SU-DHL-6 (cell line): ENCODE data around the gene CYB5R4.
"Not testable (repeated sequence)": the region's sequence is repeated elsewhere in the genome, so short reads cannot be mapped to it uniquely, and the experiment has no call there.

Experiments
- EZH2phosphoT487 ChIP-seq: fragments of 200-600 bp; sonication (generic), shearing (Covaris generic); conservative IDR thresholded peaks from 2 replicates; pipeline ENCODE4 v1.6.1; 2018; ENCODE audit warnings: mild to moderate bottlenecking, antibody characterized with exemption, low read length, moderate library complexity, mixed read lengths
- TF ChIP-seq, protein P1 (sequence below): fragments of 200-600 bp; sonication (generic); IDR thresholded peaks from one replicate; pipeline ENCODE4 v1.5.1; 2017; ENCODE audit warnings: antibody characterized with exemption, mild to moderate bottlenecking, low read length, moderate library complexity; ENCODE audit not compliant: insufficient read depth, poor library complexity, severe bottlenecking

GRCh38 chr6:83907623-83908390 is 48.3 kb downstream of the CYB5R4 start:
- TF ChIP-seq, protein P1, sequence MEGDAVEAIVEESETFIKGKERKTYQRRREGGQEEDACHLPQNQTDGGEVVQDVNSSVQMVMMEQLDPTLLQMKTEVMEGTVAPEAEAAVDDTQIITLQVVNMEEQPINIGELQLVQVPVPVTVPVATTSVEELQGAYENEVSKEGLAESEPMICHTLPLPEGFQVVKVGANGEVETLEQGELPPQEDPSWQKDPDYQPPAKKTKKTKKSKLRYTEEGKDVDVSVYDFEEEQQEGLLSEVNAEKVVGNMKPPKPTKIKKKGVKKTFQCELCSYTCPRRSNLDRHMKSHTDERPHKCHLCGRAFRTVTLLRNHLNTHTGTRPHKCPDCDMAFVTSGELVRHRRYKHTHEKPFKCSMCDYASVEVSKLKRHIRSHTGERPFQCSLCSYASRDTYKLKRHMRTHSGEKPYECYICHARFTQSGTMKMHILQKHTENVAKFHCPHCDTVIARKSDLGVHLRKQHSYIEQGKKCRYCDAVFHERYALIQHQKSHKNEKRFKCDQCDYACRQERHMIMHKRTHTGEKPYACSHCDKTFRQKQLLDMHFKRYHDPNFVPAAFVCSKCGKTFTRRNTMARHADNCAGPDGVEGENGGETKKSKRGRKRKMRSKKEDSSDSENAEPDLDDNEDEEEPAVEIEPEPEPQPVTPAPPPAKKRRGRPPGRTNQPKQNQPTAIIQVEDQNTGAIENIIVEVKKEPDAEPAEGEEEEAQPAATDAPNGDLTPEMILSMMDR = not testable (repeated sequence)
- TF ChIP-seq EZH2phosphoT487 = not testable (repeated sequence)
